ENCODE data around the gene VSNL1. TPM values are rescaled to one million over a fixed set of nuclear protein-coding genes. Genes with fewer than 3 reads are reported as not detected.

Gene VSNL1
- total RNA-seq, 1 experiment from 2014 or later, result 0.98 TPM

- no peak for DNase-seq (ENCODE audit: low read depth)
These were observed 148.5 kb downstream of the VSNL1 start for GRCh38 chr2:17689010-17689409.

- no peak for DNase-seq (ENCODE audit: low read depth)
These were observed 150.3 kb downstream of the VSNL1 start for GRCh38 chr2:17690776-17691175.

Other genes starting within 250 kb of the VSNL1 start
- gene RAD51AP2, start 22.3 kb upstream of the VSNL1 start, total RNA-seq (2014; rRNA removed), result under 0.01 TPM in 1 of 2 replicates, not detected in the other
- gene SMC6, start 213.1 kb downstream of the VSNL1 start, total RNA-seq (2014; rRNA removed), result 25.8 and 30.4 TPM in 2 replicates
- gene GEN1, start 213.4 kb downstream of the VSNL1 start, total RNA-seq (2014; rRNA removed), result 25.4 and 30.8 TPM in 2 replicates